Measurements from ENCODE around the gene NDUFV1.

DNA sequence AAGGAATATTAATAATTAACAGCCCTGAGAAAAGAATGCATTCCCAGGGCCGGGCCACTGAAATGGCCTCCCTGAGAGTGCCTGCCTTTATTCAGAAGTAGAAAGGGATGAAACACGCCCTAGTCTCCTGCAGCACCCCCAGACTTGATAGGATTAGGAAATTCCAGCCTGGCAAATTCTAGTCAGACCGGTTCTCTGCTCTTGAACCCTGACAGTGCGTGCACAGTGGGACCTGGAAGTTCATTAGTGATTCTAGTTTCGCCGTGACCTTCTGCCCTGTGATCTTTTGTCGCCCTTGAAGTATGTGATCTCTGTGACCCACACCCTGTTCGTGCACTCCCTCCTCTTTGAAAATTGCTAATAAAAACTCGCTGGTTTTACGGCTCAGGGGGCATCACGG lies 25.3 kb upstream of the NDUFV1 start:
- TF ChIP-seq, protein P1, sequence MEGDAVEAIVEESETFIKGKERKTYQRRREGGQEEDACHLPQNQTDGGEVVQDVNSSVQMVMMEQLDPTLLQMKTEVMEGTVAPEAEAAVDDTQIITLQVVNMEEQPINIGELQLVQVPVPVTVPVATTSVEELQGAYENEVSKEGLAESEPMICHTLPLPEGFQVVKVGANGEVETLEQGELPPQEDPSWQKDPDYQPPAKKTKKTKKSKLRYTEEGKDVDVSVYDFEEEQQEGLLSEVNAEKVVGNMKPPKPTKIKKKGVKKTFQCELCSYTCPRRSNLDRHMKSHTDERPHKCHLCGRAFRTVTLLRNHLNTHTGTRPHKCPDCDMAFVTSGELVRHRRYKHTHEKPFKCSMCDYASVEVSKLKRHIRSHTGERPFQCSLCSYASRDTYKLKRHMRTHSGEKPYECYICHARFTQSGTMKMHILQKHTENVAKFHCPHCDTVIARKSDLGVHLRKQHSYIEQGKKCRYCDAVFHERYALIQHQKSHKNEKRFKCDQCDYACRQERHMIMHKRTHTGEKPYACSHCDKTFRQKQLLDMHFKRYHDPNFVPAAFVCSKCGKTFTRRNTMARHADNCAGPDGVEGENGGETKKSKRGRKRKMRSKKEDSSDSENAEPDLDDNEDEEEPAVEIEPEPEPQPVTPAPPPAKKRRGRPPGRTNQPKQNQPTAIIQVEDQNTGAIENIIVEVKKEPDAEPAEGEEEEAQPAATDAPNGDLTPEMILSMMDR (IDR thresholded peaks at IDR 0.05) = no peak
- TF ChIP-seq, protein P2, sequence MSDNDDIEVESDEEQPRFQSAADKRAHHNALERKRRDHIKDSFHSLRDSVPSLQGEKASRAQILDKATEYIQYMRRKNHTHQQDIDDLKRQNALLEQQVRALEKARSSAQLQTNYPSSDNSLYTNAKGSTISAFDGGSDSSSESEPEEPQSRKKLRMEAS (IDR thresholded peaks at IDR 0.05; ENCODE audit: low read depth) = no peak
- TF ChIP-seq FOXM1 (IDR thresholded peaks at IDR 0.05; ENCODE audit: low read depth) (no peak), RCOR1 (IDR thresholded peaks at IDR 0.05; ENCODE audit: low read length) (no peak), RAD21 (IDR thresholded peaks at IDR 0.05; ENCODE audit: low read length) (no peak)
